DMS 273 treated with DMSO at 0.1 percent for 48 hours (cell line): ENCODE results near the gene BTBD10.

Experiments
- DNase-seq: peaks from one replicate; lab custom pipeline; 2025; lab: John Stamatoyannopoulos, UW

BTBD10 gene

GRCh38 chr11:13373216-13373615, 89.8 kb downstream of the BTBD10 start:
- no peak for DNase-seq

- DNase-seq: no peak
Observed at GRCh38 chr11:13368041-13368446, 95.0 kb downstream of the BTBD10 start.

- no peak for DNase-seq
Observed at GRCh38 chr11:13367115-13367514, 95.9 kb downstream of the BTBD10 start.

- DNase-seq: no peak
Observed at GRCh38 chr11:13366266-13367026, 96.6 kb downstream of the BTBD10 start.

GRCh38 chr11:13364388-13364787, 98.6 kb downstream of the BTBD10 start:
- no peak for DNase-seq

- no peak for DNase-seq
Observed at GRCh38 chr11:13362596-13363109, 100.4 kb downstream of the BTBD10 start.

- DNase-seq: no peak
Observed at GRCh38 chr11:13358596-13359270, 104.3 kb downstream of the BTBD10 start.

GRCh38 chr11:13357232-13357631, 105.8 kb downstream of the BTBD10 start:
- DNase-seq: no peak

- DNase-seq: no peak
Observed at GRCh38 chr11:13355191-13355590, 107.8 kb downstream of the BTBD10 start.

GRCh38 chr11:13354335-13354734, 108.7 kb downstream of the BTBD10 start:
- DNase-seq: no peak

GRCh38 chr11:13352711-13353110, 110.3 kb downstream of the BTBD10 start:
- DNase-seq: no peak

- DNase-seq: no peak
Observed at GRCh38 chr11:13349581-13349980, 113.4 kb downstream of the BTBD10 start.

- DNase-seq: no peak
Observed at GRCh38 chr11:13349046-13349445, 114.0 kb downstream of the BTBD10 start.

GRCh38 chr11:13348305-13348704, 114.7 kb downstream of the BTBD10 start:
- DNase-seq: no peak

GRCh38 chr11:13347901-13348300, 115.1 kb downstream of the BTBD10 start:
- DNase-seq: no peak

- DNase-seq: no peak
Observed at GRCh38 chr11:13346470-13346869, 116.6 kb downstream of the BTBD10 start.

- DNase-seq: no peak
Observed at GRCh38 chr11:13344818-13345217, 118.2 kb downstream of the BTBD10 start.

- no peak for DNase-seq
Observed at GRCh38 chr11:13343931-13344717, 118.9 kb downstream of the BTBD10 start.

GRCh38 chr11:13343067-13343466, 120.0 kb downstream of the BTBD10 start:
- DNase-seq: no peak

- DNase-seq: no peak
Observed at GRCh38 chr11:13341026-13341425, 122.0 kb downstream of the BTBD10 start.

- no peak for DNase-seq
Observed at GRCh38 chr11:13339195-13340153, 123.5 kb downstream of the BTBD10 start.
